ENCODE results near the gene EXOSC7. TPM values are rescaled to one million over a fixed set of nuclear protein-coding genes. Genes with fewer than 3 reads are reported as not detected.
A peak's percentile ranks its signal among the peaks of the same experiment; 100 is the strongest.

The EXOSC7 gene
- total and polyA plus RNA-seq, 2 donors (not counting 1 experiment from before 2014, with no cell fraction given), result 25.5 to 40.0 TPM

DNA sequence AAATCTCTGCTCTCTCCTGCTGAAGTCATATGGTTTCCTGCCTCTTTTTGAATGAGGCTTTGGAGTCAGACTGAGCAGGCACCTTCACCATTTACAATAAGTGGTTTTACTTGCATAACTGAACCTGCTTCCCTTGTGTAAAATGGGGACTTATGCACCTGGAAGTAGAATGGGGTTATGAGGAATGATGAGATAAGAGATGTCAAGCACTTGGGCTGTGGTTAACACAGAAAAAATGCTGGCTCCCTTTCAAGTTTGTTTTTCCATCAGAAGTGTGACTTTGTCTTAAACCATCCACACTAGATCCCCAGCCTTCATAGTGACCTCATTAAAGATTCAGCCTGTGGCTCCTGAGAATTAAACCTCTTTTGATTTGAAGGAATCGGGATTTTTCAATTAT, 5.2 kb downstream of the EXOSC7 start:
- H3K27me3 Mint-ChIP-seq, result no peaks in the 10 kb centered on the region
- ChIA-PET CTCF (no interaction called here), POLR2A (no interaction called here)
- H3K27ac Mint-ChIP-seq, result no peak overlapping the region
- TF ChIP-seq, protein P1, sequence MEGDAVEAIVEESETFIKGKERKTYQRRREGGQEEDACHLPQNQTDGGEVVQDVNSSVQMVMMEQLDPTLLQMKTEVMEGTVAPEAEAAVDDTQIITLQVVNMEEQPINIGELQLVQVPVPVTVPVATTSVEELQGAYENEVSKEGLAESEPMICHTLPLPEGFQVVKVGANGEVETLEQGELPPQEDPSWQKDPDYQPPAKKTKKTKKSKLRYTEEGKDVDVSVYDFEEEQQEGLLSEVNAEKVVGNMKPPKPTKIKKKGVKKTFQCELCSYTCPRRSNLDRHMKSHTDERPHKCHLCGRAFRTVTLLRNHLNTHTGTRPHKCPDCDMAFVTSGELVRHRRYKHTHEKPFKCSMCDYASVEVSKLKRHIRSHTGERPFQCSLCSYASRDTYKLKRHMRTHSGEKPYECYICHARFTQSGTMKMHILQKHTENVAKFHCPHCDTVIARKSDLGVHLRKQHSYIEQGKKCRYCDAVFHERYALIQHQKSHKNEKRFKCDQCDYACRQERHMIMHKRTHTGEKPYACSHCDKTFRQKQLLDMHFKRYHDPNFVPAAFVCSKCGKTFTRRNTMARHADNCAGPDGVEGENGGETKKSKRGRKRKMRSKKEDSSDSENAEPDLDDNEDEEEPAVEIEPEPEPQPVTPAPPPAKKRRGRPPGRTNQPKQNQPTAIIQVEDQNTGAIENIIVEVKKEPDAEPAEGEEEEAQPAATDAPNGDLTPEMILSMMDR (IDR thresholded peaks at IDR 0.05), result no peak
- TF ChIP-seq EZH2 (IDR thresholded peaks at IDR 0.05; ENCODE audit: borderline replicate concordance, insufficient read depth, low read depth, low read length, poor library complexity, severe bottlenecking), result no peak
- H3K79me2 ChIP-seq (ENCODE audit: control insufficient read depth, insufficient read depth, low read length), result peaks cover 90% of the 10 kb centered on the region
- H3K4me3 Mint-ChIP-seq, result no peak overlapping the region
- no peak for DNase-seq
- H3K27me3 ChIP-seq (replicated peaks in 1 of 4; ENCODE audit: control extremely low read depth in 1 of 4, control insufficient read depth in 3 of 4, insufficient read depth in 4 of 4, low read length in 3 of 4), result no peaks in the 10 kb centered on the region
- no peak overlapping the region for H3K9ac ChIP-seq (ENCODE audit: low read length)
- H3K4me1 ChIP-seq (ENCODE audit: control insufficient read depth in 2 of 2, insufficient read depth in 2 of 2, low read length in 2 of 2), result peaks cover 43 to 45% of the 10 kb centered on the region in 2 donors
- ATAC-seq (ENCODE audit: low read depth), result no peak
- intact Hi-C loops (cut with micrococcal nuclease), result no loop called here
- H4K20me1 ChIP-seq (ENCODE audit: control insufficient read depth, insufficient read depth, low read length, poor library complexity, severe bottlenecking), result peaks cover 42% of the 10 kb centered on the region
- peaks cover 0 to 6% of the 10 kb centered on the region in 2 experiments for H3K36me3 ChIP-seq (replicated peaks in 1 of 2; ENCODE audit: control extremely low read depth in 1 of 2, control insufficient read depth in 1 of 2, extremely low read depth in 1 of 2, insufficient read depth in 2 of 2, low read length in 1 of 2)
- no peaks in the 10 kb centered on the region for H3K9me3 Mint-ChIP-seq (ENCODE audit: insufficient read depth)
- peak overlapping the region; percentile 47 for H3K4me2 ChIP-seq (replicated peaks; ENCODE audit: low read depth, low read length, poor library complexity, severe bottlenecking)
- peaks cover 61% of the 10 kb centered on the region for H3K4me1 Mint-ChIP-seq
- peak overlapping the region in 1 of 2 donors; percentile 59 for H3K27ac ChIP-seq (ENCODE audit: low read length in 2 of 2)
- no peak overlapping the region for H2AFZ ChIP-seq (ENCODE audit: insufficient read depth, low read depth, low read length, poor library complexity, severe bottlenecking)
- no CpG with 5 or more reads among the region's 1 CpG for WGBS (ENCODE audit: insufficient coverage)
- H3K9me3 ChIP-seq (ENCODE audit: control extremely low read depth in 1 of 3, control insufficient read depth in 2 of 3, insufficient read depth in 1 of 3, low read length in 2 of 3), result no peaks in the 10 kb centered on the region
- H3K4me3 ChIP-seq (ENCODE audit: control extremely low read depth in 1 of 5, extremely low read depth in 1 of 5, insufficient read depth in 1 of 5, low read depth in 2 of 5, low read length in 4 of 5), result no peak overlapping the region

DNA sequence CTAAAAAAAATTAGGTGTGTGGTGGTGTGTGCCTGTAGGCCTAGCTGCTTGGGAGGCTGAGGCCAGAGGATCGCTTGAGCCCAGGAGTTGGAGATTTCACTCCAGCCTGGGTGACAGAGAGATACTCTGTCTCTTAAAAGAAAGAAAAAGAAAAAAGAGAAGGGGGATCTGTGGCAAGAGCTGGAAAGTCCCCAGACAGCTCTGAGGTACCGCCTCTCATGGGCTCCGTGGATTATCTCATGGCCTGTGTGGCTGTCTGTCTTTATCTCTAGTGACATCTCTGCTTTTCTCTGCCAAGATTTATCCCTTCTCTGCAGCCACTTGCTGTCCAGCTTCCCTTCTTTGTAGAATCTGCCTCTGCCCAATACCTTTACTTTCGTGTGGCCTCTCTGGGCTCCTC, 5.7 kb downstream of the EXOSC7 start:
- peaks cover 58% of the 10 kb centered on the region for H3K4me1 Mint-ChIP-seq
- Histone ChIP-seq H3K36me3 (replicated peaks in 1 of 2; ENCODE audit: control extremely low read depth in 1 of 2, control insufficient read depth in 1 of 2, extremely low read depth in 1 of 2, insufficient read depth in 2 of 2, low read length in 1 of 2) (peaks cover 0 to 6% of the 10 kb centered on the region in 2 experiments), H4K20me1 (ENCODE audit: control insufficient read depth, insufficient read depth, low read length, poor library complexity, severe bottlenecking) (peaks cover 48% of the 10 kb centered on the region), H2AFZ (ENCODE audit: insufficient read depth, low read depth, low read length, poor library complexity, severe bottlenecking) (peak overlapping the region; percentile 35), H3K9me3 (ENCODE audit: control extremely low read depth in 1 of 3, control insufficient read depth in 2 of 3, insufficient read depth in 1 of 3, low read length in 2 of 3) (no peaks in the 10 kb centered on the region), H3K4me1 (ENCODE audit: control insufficient read depth in 2 of 2, insufficient read depth in 2 of 2, low read length in 2 of 2) (peaks cover 42 to 43% of the 10 kb centered on the region in 2 donors), H3K4me3 (ENCODE audit: control extremely low read depth in 1 of 5, extremely low read depth in 1 of 5, insufficient read depth in 1 of 5, low read depth in 2 of 5, low read length in 4 of 5) (no peak overlapping the region), H3K27me3 (replicated peaks in 1 of 4; ENCODE audit: control extremely low read depth in 1 of 4, control insufficient read depth in 3 of 4, insufficient read depth in 4 of 4, low read length in 3 of 4) (no peaks in the 10 kb centered on the region), H3K27ac (ENCODE audit: low read length in 2 of 2) (peak overlapping the region in 1 of 2 donors; percentile 59), H3K79me2 (ENCODE audit: control insufficient read depth, insufficient read depth, low read length) (peaks cover 84% of the 10 kb centered on the region), H3K4me2 (replicated peaks; ENCODE audit: low read depth, low read length, poor library complexity, severe bottlenecking) (peak overlapping the region; percentile 47), H3K9ac (ENCODE audit: low read length) (no peak overlapping the region)
- ATAC-seq (ENCODE audit: low read depth), result peak; percentile 43
- H3K9me3 Mint-ChIP-seq (ENCODE audit: insufficient read depth), result no peaks in the 10 kb centered on the region
- H3K4me3 Mint-ChIP-seq, result peak overlapping the region; percentile 56
- 60% methylated on average over 3 of the region's 4 CpGs for WGBS (ENCODE audit: insufficient coverage)
- DNase-seq, result peak; percentile 39
- intact Hi-C loops (cut with micrococcal nuclease), result no loop called here
- no peaks in the 10 kb centered on the region for H3K27me3 Mint-ChIP-seq
- TF ChIP-seq, protein P1 (IDR thresholded peaks at IDR 0.05), result no peak
- TF ChIP-seq EZH2 (IDR thresholded peaks at IDR 0.05; ENCODE audit: borderline replicate concordance, insufficient read depth, low read depth, low read length, poor library complexity, severe bottlenecking), result no peak
- ChIA-PET POLR2A (no interaction called here), CTCF (interaction anchor here (2.3 kb wide), 1 partner anchor 11 kb away, joined by 6 read pairs; no protein-coding TSS in a partner anchor)
- peak overlapping the region; percentile 29 for H3K27ac Mint-ChIP-seq
